HFFc6 (cell line): ENCODE measurements around the gene CYP2C8. TPM values are rescaled to one million over a fixed set of nuclear protein-coding genes. Genes with fewer than 3 reads are reported as not detected.

Experiments used
- DNase-seq: peaks from one replicate; pipeline ENCODE4 v3.0.0-alpha.2; 2018
- H3K27ac Mint-ChIP-seq: 2 replicates; pipeline ENCODE4 v1.8.0; 2020; ENCODE audit warnings: mild to moderate bottlenecking, mixed read lengths
- H3K27me3 Mint-ChIP-seq: 2 replicates; pipeline ENCODE4 v1.8.0; 2021; ENCODE audit warnings: mild to moderate bottlenecking, moderate library complexity, mixed read lengths; ENCODE audit not compliant: insufficient read depth
- H3K36me3 Mint-ChIP-seq: 2 replicates; pipeline ENCODE4 v1.8.0; 2021; ENCODE audit warnings: low read depth, mixed read lengths
- H3K4me1 Mint-ChIP-seq: 2 replicates; pipeline ENCODE4 v1.8.0; 2020; ENCODE audit warnings: low read depth, mixed read lengths
- H3K4me3 Mint-ChIP-seq: 2 replicates; pipeline ENCODE4 v1.8.0; 2020; ENCODE audit warnings: mild to moderate bottlenecking, moderate library complexity, mixed read lengths
- H3K9me3 Mint-ChIP-seq: 2 replicates; pipeline ENCODE4 v1.8.0; 2020; ENCODE audit warnings: mild to moderate bottlenecking, mixed read lengths
- CTCF ChIP-seq: fragments of 200-600 bp; sonication (generic); IDR thresholded peaks from 2 replicates; pipeline ENCODE4 v1.5.0; 2021; ENCODE audit warnings: antibody characterized with exemption, mild to moderate bottlenecking
- total RNA-seq, 6 experiments: library from RNA; stranded (reverse); fragmentation: NEBNext Ultra II Directional; extraction: Animal tissue kit (Norgen Biotek cat#: 25700); gene quantifications; 2 replicates in 1 of 6; 3 replicates in 5 of 6; pipeline ENCODE4 v1.2.3, GENCODE V29; 2021

Gene CYP2C8
- total RNA-seq, 6 experiments from 2014 or later, result not detected

GRCh38 chr10:95035332-95036295 lies 33.7 kb downstream of the CYP2C8 start:
- H3K27me3 Mint-ChIP-seq, result no peaks in the 10 kb centered on the region; the same call in 1 of the 2 replicates
- peaks cover 36% of the 10 kb centered on the region for H3K9me3 Mint-ChIP-seq
- DNase-seq, result no peak
- no peak for TF ChIP-seq CTCF
- H3K4me1 Mint-ChIP-seq, result no peaks in the 10 kb centered on the region
- H3K4me3 Mint-ChIP-seq, result no peak overlapping the region
- H3K36me3 Mint-ChIP-seq, result no peaks in the 10 kb centered on the region
- no peak overlapping the region for H3K27ac Mint-ChIP-seq

- no peak overlapping the region for H3K27ac Mint-ChIP-seq
- no peaks in the 10 kb centered on the region for H3K36me3 Mint-ChIP-seq
- TF ChIP-seq CTCF, result no peak
- no peak for DNase-seq
- peaks cover 38% of the 10 kb centered on the region for H3K9me3 Mint-ChIP-seq
- H3K4me3 Mint-ChIP-seq, result no peak overlapping the region
- H3K4me1 Mint-ChIP-seq, result no peaks in the 10 kb centered on the region
- H3K27me3 Mint-ChIP-seq, result no peaks in the 10 kb centered on the region; the same call in 1 of the 2 replicates
Observed at GRCh38 chr10:95034401-95034800, 34.9 kb downstream of the CYP2C8 start.

- Mint-ChIP-seq H3K9me3 (peaks cover 35% of the 10 kb centered on the region), H3K36me3 (no peaks in the 10 kb centered on the region)
Observed at GRCh38 chr10:95031656-95032055, 37.6 kb downstream of the CYP2C8 start.

GRCh38 chr10:95026461-95026860 lies 42.8 kb downstream of the CYP2C8 start:
- Mint-ChIP-seq H3K4me1 (no peaks in the 10 kb centered on the region), H3K4me3 (no peak overlapping the region), H3K9me3 (peaks cover 39% of the 10 kb centered on the region), H3K36me3 (no peaks in the 10 kb centered on the region), H3K27me3 (no peaks in the 10 kb centered on the region), H3K27ac (no peak overlapping the region)
- DNase-seq, result no peak
- TF ChIP-seq CTCF, result no peak

More at GRCh38 chr10:95031656-95032055, 37.6 kb downstream of the CYP2C8 start:
- Mint-ChIP-seq H3K4me1 (no peaks in the 10 kb centered on the region), H3K4me3 (no peak overlapping the region), H3K27me3 (no peaks in the 10 kb centered on the region), H3K27ac (no peak overlapping the region)
- TF ChIP-seq CTCF, result no peak
- no peak for DNase-seq

- H3K4me3 Mint-ChIP-seq, result no peak overlapping the region
- H3K27me3 Mint-ChIP-seq, result no peaks in the 10 kb centered on the region
- H3K27ac Mint-ChIP-seq, result no peak overlapping the region
- H3K36me3 Mint-ChIP-seq, result no peaks in the 10 kb centered on the region; the same call in 1 of the 2 replicates
- peaks cover 43% of the 10 kb centered on the region for H3K9me3 Mint-ChIP-seq
- no peak for DNase-seq
- TF ChIP-seq CTCF, result no peak
- H3K4me1 Mint-ChIP-seq, result no peaks in the 10 kb centered on the region
Observed at GRCh38 chr10:94997741-94998174, 71.5 kb downstream of the CYP2C8 start.
